Lower lobe of right lung (tissue), 2 donors: ENCODE data around the gene AUTS2. TPM values are rescaled to one million over a fixed set of nuclear protein-coding genes. Genes with fewer than 3 reads are reported as not detected.

ENCODE experiments used
- ATAC-seq, 2 donors: fragments of 200-7000 bp; cut with Tn5 transposase; one replicate each; pipeline ENCODE4 v1.9.1; 2020 to 2022; ENCODE audit warnings: mild to moderate bottlenecking in 2 of 2, moderate library complexity in 2 of 2
- DNase-seq: peaks from one replicate; pipeline ENCODE4 v3.0.0-alpha.2; 2020
- H3K27ac ChIP-seq: fragments of 200-600 bp; one replicate; pipeline ENCODE4 v1.8.0; 2022
- H3K27me3 ChIP-seq: fragments of 200-600 bp; one replicate; pipeline ENCODE4 v1.8.0; 2022; ENCODE audit warnings: low read depth
- H3K36me3 ChIP-seq: fragments of 200-600 bp; one replicate; pipeline ENCODE4 v1.8.0; 2022; ENCODE audit warnings: mild to moderate bottlenecking
- H3K4me1 ChIP-seq: fragments of 200-600 bp; one replicate; pipeline ENCODE4 v1.8.0; 2022
- H3K4me3 ChIP-seq: fragments of 200-600 bp; one replicate; pipeline ENCODE4 v1.8.0; 2022; ENCODE audit warnings: mild to moderate bottlenecking
- H3K9me3 ChIP-seq: fragments of 200-600 bp; one replicate; pipeline ENCODE4 v1.8.0; 2022
- CTCF ChIP-seq: fragments of 200-600 bp; IDR thresholded peaks from one replicate; pipeline ENCODE4 v1.8.0; 2022; ENCODE audit warnings: antibody characterized with exemption, mild to moderate bottlenecking
- intact Hi-C: fragments of 100-400 bp; cut with DNase I; formaldehyde crosslinking; loops from one replicate; pipeline ENCODE4 v1.11.0; 2022
- total RNA-seq: library from RNA; stranded (reverse); fragmentation: NEBNext Ultra II Directional; extraction: Animal tissue kit (Norgen Biotek cat#: 25700); gene quantifications from one replicate; pipeline ENCODE4 v1.2.1, GENCODE V29; 2021
- donor health status: DM: no; HTN: yes; CAD: no; lungs with severe emphysema.

AUTS2 gene
- total RNA-seq, 1 donor from 2014 or later: 45.7 TPM

GRCh38 chr7:69833964-69834363, 235.7 kb downstream of the AUTS2 start:
- H3K4me3 ChIP-seq: no peak overlapping the region
- ATAC-seq: no peak
- no peaks in the 10 kb centered on the region for H3K4me1 ChIP-seq
- H3K9me3 ChIP-seq: no peaks in the 10 kb centered on the region
- H3K27ac ChIP-seq: no peak overlapping the region
- intact Hi-C loops: no loop called here
- no peaks in the 10 kb centered on the region for H3K27me3 ChIP-seq
- H3K36me3 ChIP-seq: no peaks in the 10 kb centered on the region
- no peak for TF ChIP-seq CTCF
- DNase-seq: no peak

GRCh38 chr7:69836702-69837101, 238.4 kb downstream of the AUTS2 start:
- Histone ChIP-seq H3K27ac (no peak overlapping the region), H3K9me3 (no peaks in the 10 kb centered on the region), H3K4me3 (no peak overlapping the region), H3K36me3 (no peaks in the 10 kb centered on the region), H3K27me3 (no peaks in the 10 kb centered on the region), H3K4me1 (no peaks in the 10 kb centered on the region)
- intact Hi-C loops: no loop called here
- DNase-seq (no peak), ATAC-seq (no peak)
- TF ChIP-seq CTCF: no peak

GRCh38 chr7:69837387-69838068, 239.3 kb downstream of the AUTS2 start:
- Histone ChIP-seq H3K4me3 (no peak overlapping the region), H3K36me3 (no peaks in the 10 kb centered on the region), H3K27ac (no peak overlapping the region), H3K27me3 (no peaks in the 10 kb centered on the region), H3K4me1 (no peaks in the 10 kb centered on the region), H3K9me3 (no peaks in the 10 kb centered on the region)
- ATAC-seq (no peak), DNase-seq (no peak)
- intact Hi-C loops: no loop called here
- no peak for TF ChIP-seq CTCF

GRCh38 chr7:69839782-69840181, 241.5 kb downstream of the AUTS2 start:
- DNase-seq: no peak
- Histone ChIP-seq H3K27ac (no peak overlapping the region), H3K4me3 (no peak overlapping the region), H3K9me3 (no peaks in the 10 kb centered on the region), H3K4me1 (no peaks in the 10 kb centered on the region), H3K36me3 (no peaks in the 10 kb centered on the region), H3K27me3 (no peaks in the 10 kb centered on the region)
- TF ChIP-seq CTCF: no peak
- intact Hi-C loops: no loop called here
- no peak for ATAC-seq

- TF ChIP-seq CTCF: no peak
- H3K4me1 ChIP-seq: no peaks in the 10 kb centered on the region
- intact Hi-C loops: no loop called here
- no peak overlapping the region for H3K27ac ChIP-seq
- H3K27me3 ChIP-seq: no peaks in the 10 kb centered on the region
- no peaks in the 10 kb centered on the region for H3K9me3 ChIP-seq
- peak in 1 of 2 donors; percentile 49 for ATAC-seq
- DNase-seq: no peak
- H3K4me3 ChIP-seq: no peak overlapping the region
- H3K36me3 ChIP-seq: no peaks in the 10 kb centered on the region
These were observed 242.0 kb downstream of the AUTS2 start for GRCh38 chr7:69840248-69840647.
